Aortic smooth muscle cell (primary cell): Measurements from ENCODE around the gene CCDC38. TPM values are rescaled to one million over a fixed set of nuclear protein-coding genes. Genes with fewer than 3 reads are reported as not detected.

Source experiments
- total RNA-seq: library from RNA; depleted of rRNA; stranded (reverse); fragments of >200 nt; gene quantifications from 2 replicates; pipeline ENCODE4 v1.2.3, GENCODE V29; 2014

CCDC38 gene
- under 0.01 TPM in 2 replicates for total RNA-seq

GRCh38 chr12:95942524-95943329, at the start of gene CCDC38:
CCDC38 (minus strand) TSS chr12:95942614; CDS start chr12:95936509, 6,105 bp downstream.

DNA sequence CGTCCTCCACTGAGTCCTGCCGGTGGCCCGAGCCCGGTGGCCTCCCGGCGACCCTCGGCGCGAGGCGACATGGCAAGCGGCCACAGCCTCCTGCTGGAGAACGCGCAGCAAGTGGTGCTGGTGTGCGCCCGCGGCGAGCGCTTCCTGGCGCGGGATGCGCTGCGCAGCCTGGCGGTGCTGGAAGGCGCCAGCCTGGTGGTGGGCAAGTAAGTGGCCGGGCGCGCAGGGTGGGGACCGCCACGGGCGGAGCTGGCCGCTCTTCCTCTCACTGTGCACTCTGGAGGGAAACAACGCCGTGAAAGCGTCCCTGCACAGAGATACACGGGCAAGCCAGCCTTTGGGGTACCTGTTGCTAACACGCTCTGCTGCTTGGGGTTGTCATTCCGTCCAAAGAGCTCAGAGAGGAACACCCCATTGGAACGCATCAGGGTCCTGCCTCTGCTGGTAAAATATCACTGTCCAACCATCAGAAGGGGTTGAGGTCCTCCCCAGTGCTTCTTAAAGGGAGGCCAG, 972 bp upstream of the CCDC38 start, which contains the start of gene AMDHD1:
AMDHD1 (plus strand) TSS at position 2 of the 513 bp plus-strand sequence; CDS start at position 70, 68 bp downstream.

DNA sequence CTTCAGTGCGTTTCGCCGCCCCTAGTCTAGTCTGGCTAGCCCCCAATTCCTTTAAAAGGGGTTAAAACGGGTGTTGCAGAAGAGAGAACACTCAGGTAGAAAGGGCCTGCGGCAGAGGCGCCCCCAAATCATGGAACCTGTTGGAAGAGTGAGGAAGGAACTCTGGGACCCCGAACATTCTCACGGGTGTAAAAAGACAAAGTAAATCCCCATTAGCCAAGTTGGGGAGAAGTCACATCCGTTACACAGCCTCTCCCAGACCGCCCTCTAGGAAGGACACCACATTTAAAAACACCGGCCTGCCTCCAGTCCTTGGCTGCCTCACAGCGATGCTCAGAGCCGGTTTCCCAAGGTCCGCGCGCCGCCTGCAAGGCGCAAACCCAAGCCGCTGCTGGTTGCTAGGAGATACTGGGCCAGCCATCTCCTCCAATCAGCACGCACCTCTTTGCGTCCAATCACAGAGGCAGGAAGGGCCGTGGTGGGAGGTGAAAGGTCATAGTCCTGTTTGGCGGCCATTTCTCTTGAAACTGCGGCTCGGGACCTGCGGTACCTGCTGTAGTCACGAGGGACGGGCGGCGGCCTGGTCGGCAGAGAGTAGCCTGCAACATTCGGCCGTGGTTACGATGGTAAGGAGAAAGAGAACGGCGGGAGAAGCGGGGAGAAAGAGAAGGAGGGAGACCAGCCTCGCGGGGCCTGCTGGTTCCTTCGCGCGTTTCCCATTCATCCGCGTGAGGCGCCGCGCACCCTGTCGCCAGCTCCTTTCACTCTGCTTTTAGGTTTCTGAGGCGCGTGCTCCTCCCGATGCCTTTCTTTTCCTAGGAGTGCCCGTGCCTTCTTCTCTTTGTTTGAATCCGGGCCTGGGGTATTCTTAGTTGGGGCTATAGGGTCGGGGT, 83.7 kb downstream of the CCDC38 start, which contains the start of gene SNRPF:
SNRPF (plus strand) TSS at position 502 of the 893 bp plus-strand sequence; CDS start at position 624, 122 bp downstream.

Other genes with a start within 250 kb of the CCDC38 start
- gene NTN4, start 151.8 kb downstream of the CCDC38 start, total RNA-seq = 296 and 347 TPM in 2 replicates
- 16.1 and 17.3 TPM in 2 replicates for gene SNRPF, start 83.7 kb downstream of the CCDC38 start, total RNA-seq
- 0.06 and 0.40 TPM in 2 replicates for gene AMDHD1, start 717 bp upstream of the CCDC38 start, total RNA-seq
- 0.13 and 0.19 TPM in 2 replicates for gene HAL, start 53.7 kb upstream of the CCDC38 start, total RNA-seq
- gene LTA4H, start 93.0 kb upstream of the CCDC38 start, total RNA-seq = 57.7 and 73.0 TPM in 2 replicates